HG02852 (cell line): ENCODE measurements around the gene GALNT18.

ENCODE experiments used
- ATAC-seq: cut with Tn5 transposase; IDR thresholded peaks from one replicate; pipeline ENCODE4 v1.9.1; 2021; ENCODE audit warnings: mild to moderate bottlenecking, moderate library complexity; ENCODE audit not compliant: unreplicated experiment

The GALNT18 gene

GRCh38 chr11:11441516-11441915, 180.3 kb downstream of the GALNT18 start:
- no peak for ATAC-seq

GRCh38 chr11:11441091-11441490, 180.7 kb downstream of the GALNT18 start:
- ATAC-seq, result no peak

DNA sequence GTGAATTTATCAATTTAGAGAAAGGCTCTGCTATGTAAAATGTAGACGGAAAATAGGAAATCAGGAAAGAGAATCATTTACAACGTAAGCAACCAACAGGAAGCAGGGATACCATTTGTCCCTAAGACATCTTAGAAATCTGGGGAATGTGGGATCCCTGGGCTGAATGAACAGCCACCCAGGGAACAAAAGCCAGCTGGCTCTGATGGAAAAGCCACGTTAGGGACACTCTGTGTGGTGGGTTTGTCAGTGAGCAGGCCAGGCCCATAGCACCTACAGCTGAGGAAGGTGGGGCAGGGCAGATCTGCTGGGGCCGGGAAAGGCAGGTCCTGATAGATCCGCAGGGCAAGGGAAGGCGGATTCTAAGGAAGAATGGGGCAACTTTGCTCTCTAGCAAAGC, 181.7 kb downstream of the GALNT18 start:
- ATAC-seq, result no peak

- no peak for ATAC-seq
Measured at GRCh38 chr11:11439591-11439990, 182.2 kb downstream of the GALNT18 start.

- no peak for ATAC-seq
Measured at GRCh38 chr11:11436715-11437313, 185.0 kb downstream of the GALNT18 start.

GRCh38 chr11:11435635-11436034, 186.2 kb downstream of the GALNT18 start:
- ATAC-seq, result no peak

- no peak for ATAC-seq
Measured at GRCh38 chr11:11433960-11434359, 187.8 kb downstream of the GALNT18 start.

DNA sequence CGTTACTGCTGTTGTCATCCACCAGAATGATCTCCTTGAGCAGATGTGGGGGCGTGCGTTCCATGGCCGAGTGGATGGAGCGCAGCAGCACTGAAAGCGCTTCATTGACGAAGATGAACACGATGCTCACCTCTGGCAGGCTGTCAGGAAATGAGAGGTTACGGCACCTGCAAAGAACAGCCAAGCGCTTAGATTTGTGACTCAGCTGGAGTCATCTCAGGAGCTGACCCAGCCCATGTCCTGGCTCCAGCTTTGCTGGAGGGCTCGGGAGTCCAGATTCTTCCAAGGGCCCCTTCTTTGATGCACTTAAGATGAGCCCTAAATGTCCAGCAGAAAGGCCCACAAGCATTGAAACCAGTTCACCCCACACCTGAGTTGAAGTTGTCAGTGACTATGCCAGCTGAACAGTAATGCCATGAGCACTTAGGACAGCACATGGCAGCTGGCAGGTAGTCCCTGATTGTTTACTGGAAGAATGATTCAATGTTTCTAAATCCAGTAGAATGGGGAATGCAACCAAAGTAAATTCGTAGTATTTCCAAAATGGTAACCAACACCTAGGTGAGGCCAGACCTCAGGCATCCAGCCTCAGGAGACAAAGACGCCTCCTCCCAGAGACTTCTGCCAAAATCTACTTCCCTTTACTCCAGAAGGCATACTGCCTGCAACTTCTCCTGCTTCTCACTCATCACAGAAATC, 189.0 kb downstream of the GALNT18 start:
- no peak for ATAC-seq

DNA sequence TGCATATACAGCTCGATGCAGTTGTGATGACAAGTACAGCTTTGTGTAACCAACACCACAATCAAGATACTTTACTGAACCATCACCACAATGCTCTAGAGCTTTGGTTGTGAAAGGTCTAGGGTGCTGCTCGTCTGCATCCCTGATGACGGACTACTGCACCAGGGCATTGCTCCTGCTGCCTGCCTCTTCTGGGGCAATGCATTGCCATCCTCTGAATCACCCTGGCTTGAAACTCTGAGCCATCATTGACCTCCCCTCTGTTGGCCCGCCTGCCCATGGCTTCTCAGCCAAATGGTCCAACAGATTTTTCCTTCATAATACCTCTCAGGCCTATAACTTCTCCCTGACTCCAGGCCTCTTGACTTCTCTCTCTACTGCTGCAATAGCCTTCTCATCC, 191.4 kb downstream of the GALNT18 start:
- ATAC-seq, result no peak

- no peak for ATAC-seq
Measured at GRCh38 chr11:11428714-11429113, 193.1 kb downstream of the GALNT18 start.

DNA sequence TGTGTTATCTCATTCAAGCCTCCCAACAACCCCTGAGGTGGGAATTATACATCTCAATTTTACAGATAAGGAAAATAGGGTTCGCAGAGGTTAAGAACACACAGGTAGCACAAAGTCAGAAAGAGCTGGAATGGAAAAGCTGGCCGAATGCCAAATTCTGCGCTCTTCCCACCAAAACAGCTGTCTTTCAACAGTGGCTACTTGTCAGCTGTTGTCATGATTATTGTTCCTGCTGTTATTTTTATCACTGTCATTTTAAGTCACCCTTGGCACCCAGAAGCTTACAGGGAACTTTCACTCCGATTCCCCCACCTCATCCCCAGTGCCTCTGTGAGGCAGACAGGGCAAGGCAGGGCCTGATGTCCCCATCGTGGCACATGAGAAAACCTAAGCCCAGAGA, 194.3 kb downstream of the GALNT18 start:
- ATAC-seq, result no peak

GRCh38 chr11:11427140-11427539, 194.7 kb downstream of the GALNT18 start:
- ATAC-seq, result no peak

GRCh38 chr11:11426226-11426952, 195.4 kb downstream of the GALNT18 start:
- no peak for ATAC-seq

DNA sequence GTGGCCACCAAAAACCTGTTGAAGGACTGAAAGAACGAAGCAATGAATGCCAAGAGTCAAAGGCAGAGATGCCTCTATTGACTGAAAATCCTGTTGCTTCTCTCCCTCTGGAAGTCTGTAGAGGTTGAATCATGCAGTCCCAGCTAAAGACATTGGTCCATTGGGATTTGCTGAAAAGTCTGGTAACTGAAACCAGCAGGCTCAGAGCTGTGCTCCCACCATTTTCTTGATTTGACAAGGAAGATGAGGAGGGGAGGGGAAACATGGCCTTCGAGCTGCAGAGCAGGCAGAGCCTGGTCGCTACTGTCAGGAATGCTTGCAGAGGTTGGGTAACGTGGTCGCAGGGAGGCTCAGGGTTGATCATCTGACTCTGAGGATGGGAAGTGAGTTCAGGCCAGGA, 196.0 kb downstream of the GALNT18 start:
- ATAC-seq, result no peak

DNA sequence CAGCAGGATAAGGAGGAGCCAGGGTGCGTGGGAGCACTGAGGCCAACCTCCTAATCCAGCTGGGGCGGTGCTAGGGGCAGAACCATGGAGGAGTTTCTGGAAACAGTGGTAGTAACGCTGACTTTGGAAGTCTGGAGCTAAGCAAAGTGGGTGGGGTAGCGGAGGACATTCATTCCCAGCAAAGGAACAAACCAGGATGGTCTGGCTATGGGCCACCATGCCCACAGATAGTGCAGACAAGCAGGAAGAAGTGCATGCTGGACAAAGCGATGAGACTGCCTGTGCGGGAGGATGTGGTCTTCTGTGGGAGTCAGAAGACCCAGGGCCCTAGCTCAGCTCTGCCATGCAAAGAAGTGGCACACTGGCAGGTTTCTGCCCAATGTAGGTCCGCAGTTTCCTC, 197.1 kb downstream of the GALNT18 start:
- ATAC-seq, result no peak

DNA sequence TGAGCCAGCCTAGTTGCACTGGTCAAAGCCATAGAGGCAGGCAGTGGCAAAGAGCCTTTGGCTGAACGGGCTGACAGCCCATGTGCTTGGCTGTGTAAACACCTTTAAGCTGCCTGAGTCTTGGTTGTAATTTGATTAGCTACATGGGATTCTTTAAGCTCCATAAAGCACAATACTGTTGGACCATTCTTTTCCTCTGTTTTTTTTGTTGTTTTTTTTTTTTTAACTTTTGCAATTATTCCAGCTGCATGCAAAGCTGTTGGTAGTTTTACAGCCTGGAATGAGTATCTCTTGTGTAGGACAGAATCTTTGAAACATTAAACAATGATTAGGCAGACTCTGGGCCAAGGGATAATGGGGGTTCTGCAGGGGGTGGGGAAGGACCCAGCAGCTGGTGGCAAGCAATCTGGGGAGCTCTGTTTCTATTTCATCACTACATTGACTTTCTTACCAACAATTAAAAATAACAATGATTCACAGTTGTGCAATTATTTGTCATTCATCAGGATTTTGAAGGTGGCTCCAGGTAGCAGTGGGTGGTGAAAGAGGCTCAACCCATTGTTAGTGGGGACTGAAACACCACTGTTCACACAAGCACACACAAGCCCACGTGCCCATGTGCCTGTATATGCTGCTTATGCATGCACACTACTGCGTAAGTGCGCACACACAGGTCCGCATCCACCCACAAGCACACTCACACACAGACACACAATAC, 199.2 kb downstream of the GALNT18 start:
- no peak for ATAC-seq

DNA sequence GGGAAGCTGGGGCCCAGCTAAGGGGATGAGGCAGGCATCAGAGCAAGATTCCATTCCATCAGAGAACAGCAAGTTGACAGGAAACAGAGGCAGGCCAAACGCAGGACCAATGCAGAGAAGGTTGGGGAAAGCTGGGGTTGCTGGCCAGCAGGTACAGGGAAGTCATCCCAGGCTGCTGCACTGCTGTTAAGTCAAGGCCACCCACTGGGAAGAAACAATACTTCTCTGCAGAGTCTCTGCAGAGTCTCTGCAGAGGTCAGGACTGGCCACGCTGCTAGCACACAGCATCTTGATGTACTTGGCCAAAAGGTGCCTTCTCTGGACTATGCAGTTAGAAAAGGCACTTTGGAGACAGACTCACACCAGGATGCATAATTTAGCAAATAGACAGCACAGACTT, 200.3 kb downstream of the GALNT18 start:
- ATAC-seq, result no peak

DNA sequence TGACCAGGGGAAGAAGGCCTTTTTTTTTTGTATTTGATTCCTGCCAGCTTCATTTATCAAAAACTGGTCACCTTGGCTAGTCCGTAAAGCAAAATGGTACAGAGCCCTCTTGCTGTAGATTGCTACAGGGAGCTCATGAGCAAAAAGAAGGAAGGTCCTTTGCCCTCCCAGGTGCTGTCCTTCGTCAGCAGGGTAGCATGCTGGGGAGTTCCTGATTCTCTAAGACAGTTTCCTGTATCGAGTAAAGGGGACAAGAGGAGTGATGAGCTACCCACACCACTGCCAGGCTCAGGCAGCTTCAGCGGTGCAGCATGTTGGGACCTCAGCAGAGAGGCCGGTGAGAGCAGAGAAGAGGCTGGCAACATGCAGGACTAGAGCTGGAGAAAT, 200.9 kb downstream of the GALNT18 start:
- ATAC-seq, result no peak

- no peak for ATAC-seq
Measured at GRCh38 chr11:11420191-11420898, 201.5 kb downstream of the GALNT18 start.

DNA sequence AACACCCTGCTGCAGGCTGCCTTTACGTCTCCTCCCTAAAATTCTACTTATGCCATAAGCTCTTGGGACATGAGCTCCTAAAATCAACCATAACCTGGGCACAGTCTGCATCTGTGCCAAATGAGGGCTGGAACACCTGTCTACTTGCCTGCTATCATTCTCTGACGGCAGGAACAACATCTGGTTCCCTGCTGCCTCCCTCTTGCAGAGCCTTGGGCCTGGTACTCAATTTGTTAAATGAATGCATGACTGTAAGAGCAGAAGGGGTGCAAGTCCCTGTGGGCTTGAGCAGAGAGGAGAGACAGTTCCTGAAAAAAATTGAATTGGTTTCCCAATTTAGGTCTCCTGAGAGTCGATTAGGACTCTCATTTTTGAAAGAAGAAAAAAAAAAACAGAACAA, 202.1 kb downstream of the GALNT18 start:
- no peak for ATAC-seq

- ATAC-seq, result no peak
Measured at GRCh38 chr11:11416917-11417316, 204.9 kb downstream of the GALNT18 start.
